Stimulated activated CD4-positive, alpha-beta T cell treated with anti-CD3 and anti-CD28 coated beads, TNF-alpha, amount 100 ng/mL, for 1 hour (primary cell): ENCODE results near the gene CCR7.
A peak's percentile ranks its signal among the peaks of the same experiment; 100 is the strongest.

ENCODE experiments used
- DNase-seq, 3 donors: peaks; one replicate each; pipeline ENCODE4 v3.0.0-alpha.2; 2020; ENCODE audit warnings: low read depth in 3 of 3, low spot score in 1 of 3

CCR7 gene

GRCh38 chr17:40518401-40519088 lies 46.7 kb downstream of the CCR7 start:
- DNase-seq = no peak

DNA sequence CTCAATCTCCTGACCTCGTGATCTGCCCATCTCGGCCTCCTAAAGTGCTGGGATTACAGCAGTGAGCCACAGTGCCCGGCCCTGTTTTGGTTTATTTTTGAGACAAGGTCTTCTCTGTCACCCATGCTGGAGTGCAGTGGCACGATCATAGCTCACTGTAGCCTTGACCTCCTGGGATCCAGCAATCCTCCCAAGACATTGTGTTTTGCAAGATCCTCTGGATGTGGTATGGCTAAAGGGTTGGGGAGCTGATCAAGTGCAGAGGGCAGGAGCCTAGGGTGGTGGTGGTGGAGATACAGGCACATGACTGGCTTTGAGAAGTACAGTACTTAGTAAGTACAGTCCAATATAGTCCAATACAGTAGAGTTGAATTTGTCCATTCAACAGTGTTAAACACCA lies 47.3 kb downstream of the CCR7 start:
- DNase-seq = no peak

DNA sequence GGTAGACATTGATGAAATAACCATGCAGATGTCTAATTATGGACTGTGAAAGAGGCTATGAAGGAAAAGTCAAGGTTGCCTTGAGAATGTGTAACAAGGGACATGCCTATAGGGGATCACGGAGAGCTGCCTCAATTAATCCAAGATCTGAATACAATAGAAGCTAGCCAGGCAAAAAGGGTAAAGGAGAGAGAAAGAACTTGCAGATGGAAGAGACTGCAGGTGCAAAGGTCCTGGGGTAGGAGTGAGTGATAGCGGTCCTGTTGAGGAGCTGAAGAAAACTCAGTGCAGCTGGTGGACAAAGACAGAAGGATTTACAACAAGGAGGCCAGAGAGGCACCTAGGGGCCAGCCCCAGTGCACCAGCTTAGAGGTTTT lies 48.0 kb downstream of the CCR7 start:
- no peak for DNase-seq

DNA sequence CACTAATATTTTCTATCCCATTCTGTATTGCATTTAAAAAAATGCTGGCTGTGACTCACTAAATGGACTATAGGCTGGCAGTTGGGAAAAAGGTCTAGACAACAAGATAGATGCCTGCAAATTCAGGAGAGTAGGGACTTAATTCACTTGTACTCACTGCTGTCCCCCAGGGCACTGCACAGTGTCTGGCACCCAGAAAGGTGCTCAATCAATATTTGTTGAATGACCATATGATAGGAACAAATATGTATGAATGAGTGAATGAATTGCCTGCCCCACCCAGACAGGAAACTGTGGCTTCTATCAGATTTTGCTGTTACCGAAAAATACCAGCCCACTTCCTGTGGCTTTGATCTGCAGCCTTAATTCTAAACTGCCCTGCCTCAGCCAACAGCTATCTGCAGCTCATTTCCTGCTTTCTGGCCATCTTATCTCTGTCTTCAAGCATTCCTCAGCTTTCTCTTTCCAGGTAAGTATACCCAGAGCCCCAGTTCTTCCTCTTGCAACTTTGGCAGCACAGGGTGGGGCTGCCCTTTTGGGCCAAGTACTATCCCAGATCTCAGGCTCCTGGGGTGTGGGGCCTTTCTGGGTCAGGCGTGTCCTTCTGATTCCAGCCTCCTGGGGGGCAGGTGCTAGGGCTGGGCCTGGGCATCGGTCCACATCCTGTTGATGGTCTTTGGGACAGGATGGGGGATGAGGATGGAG lies 48.5 kb downstream of the CCR7 start:
- DNase-seq = peak in 2 of 3 donors; percentile 41 to 44

DNA sequence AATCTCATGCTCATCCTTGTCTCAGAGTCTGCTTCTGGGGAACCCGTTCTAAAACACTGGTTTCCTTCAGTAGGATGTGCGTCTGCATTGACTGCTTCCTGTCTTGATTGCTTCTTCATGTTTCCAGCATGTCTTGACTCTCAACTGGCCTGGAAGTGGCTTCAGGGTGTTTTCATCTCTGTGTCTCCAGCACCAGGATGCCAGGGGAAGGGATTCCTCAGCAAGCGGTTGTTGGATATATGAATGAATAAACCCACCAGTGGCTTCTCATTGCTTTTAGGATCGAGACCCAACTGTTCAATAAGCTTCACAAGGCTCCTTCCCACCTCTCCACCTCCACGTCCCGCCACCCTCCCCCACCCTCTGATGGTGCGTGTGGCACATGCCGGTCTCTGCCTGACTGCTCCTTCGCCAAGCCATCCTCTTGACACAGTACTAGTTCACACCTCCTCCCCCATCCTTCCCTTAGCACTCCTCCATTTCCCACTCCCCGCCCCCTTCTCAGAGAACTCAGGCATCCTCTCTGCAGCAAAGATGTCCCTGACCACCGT lies 49.7 kb downstream of the CCR7 start:
- DNase-seq = no peak

DNA sequence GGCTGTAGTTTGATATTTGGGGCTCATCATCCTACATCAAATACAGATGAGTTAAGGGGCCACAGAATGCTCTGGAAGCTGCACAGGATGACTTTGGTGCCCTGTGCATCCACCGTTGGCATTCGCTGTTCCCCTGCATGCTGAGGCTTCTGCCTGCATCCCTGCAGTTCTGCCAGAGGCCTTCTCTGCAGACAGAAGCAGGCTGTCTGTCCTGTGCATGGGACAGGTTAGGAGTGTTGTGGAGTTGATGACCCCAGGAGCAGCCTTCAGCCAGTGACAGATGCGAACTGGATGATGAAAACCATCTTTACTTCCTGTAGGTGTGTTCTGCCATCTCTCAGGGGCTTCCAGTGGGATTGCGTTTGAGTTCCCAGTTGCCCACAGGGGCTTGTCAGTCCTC lies 50.3 kb downstream of the CCR7 start:
- DNase-seq = no peak

DNA sequence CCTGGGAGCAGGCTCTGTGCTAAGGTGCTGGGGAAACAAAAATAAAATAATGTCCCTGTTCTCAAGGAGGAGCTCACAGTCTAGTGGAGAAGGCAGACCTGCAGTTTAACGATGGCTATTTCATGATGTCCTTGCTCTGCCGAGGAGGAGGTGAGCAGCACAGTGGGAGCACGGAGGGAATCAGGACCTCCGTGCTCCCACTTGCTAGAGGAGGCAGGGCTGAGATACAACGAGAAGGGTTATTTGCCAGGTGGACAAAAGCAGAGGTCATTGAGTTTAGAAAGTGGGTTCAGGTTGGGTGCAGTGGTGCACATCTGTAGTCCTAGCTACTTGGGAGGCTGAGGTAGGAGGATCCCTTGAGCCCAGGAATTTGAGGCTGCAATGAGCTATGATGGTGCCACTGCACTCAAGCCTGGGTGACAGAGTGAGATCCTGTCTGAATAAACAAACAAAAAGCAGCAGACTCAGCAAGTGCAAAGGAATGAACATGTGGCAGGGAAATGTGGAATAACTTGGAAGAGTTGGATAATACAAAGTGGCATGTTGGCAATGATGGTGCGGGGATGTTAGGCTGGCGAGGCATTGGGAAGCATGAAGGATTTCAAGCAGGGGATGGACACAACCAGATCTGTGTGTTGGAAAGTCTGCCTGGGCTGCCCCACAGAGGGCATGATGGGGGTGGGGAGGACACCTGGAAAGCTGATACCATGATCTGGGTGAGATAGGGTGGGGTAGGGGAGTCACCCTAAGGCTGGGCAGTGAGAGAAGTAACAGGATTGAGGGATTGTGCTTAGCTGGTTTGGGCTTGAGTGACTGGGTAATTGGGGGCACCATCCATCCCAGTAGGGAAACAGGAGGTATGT lies 51.0 kb downstream of the CCR7 start:
- DNase-seq = no peak

- DNase-seq = no peak
Observed at GRCh38 chr17:40511667-40512220, 53.5 kb downstream of the CCR7 start.

GRCh38 chr17:40511136-40511535 lies 54.1 kb downstream of the CCR7 start:
- no peak for DNase-seq

- DNase-seq = no peak
Observed at GRCh38 chr17:40510328-40510648, 55.0 kb downstream of the CCR7 start.

GRCh38 chr17:40509626-40510327 lies 55.5 kb downstream of the CCR7 start:
- DNase-seq = no peak

DNA sequence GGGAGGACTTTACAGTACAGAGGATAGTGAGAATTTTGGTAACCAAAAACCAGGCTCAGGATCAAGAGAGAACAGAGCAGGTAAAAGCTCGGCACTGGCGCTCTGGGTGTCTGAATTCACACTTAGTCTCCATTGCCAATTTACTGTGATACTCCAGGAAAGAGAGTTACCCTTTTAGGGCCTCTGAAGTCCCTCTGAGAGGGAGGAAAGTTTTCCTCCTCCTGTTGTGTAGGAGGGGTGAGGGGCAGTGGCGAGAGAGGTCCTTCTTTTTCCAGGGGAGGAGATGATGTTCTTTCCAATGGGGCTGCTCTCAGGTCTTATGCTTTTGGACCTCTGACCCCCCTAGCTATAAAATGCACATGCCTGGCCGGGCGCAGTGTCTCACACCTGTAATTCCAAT lies 58.5 kb downstream of the CCR7 start:
- no peak for DNase-seq
